H1 (cell line): Measurements from ENCODE around the gene PDE6B. TPM values are rescaled to one million over a fixed set of nuclear protein-coding genes. Genes with fewer than 3 reads are reported as not detected.

Experiments used
- CTCF ChIA-PET: fragments of 300-600 bp; sonication (Branson Sonifier 250); formaldehyde crosslinking; loops from one replicate; lab custom pipeline; 2021; ENCODE audit not compliant: partially characterized antibody; lab: Charles Lee
- POLR2A ChIA-PET: fragments of 300-600 bp; sonication (Branson Sonifier 250); formaldehyde crosslinking; loops from one replicate; lab custom pipeline; 2021; ENCODE audit warnings: inconsistent platforms; ENCODE audit not compliant: partially characterized antibody; lab: Charles Lee
- DNase-seq, 2 experiments: peaks; one replicate each; pipeline versions ENCODE4 v3.0.0 to v3.0.0-alpha.2; 2010 to 2022; ENCODE audit warnings: low spot score in 2 of 2, low read depth in 1 of 2, mixed read lengths in 1 of 2
- FAIRE-seq: peaks from 2 replicates; lab custom pipeline; 2011; peaks lifted over from hg19 to GRCh38; lab: Jason Lieb, UNC
- H2AFZ ChIP-seq: 2 replicates; pipeline ENCODE4 v1.8.1; 2012; ENCODE audit warnings: low read length, inconsistent platforms
- H2AK5ac ChIP-seq: 2 replicates; pipeline ENCODE4 v1.6.1; 2013; ENCODE audit warnings: low read depth, low read length
- H2BK120ac ChIP-seq: replicated peaks from 2 replicates; pipeline ENCODE3; 2013; ENCODE audit warnings: low read depth, low read length, inconsistent platforms
- H2BK12ac ChIP-seq: 2 replicates; pipeline ENCODE4 v1.6.1; 2013; ENCODE audit warnings: low read depth, low read length
- H2BK15ac ChIP-seq: 2 replicates; pipeline ENCODE4 v1.6.1; 2013; ENCODE audit warnings: low read length
- H2BK20ac ChIP-seq: 2 replicates; pipeline ENCODE4 v1.6.1; 2013; ENCODE audit warnings: low read length
- H2BK5ac ChIP-seq: 2 replicates; pipeline ENCODE4 v1.6.1; 2013; ENCODE audit warnings: low read depth, low read length
- H3K14ac ChIP-seq: 2 replicates; pipeline ENCODE4 v1.6.1; 2013; ENCODE audit warnings: inconsistent platforms; ENCODE audit not compliant: insufficient read length
- H3K18ac ChIP-seq: 2 replicates; pipeline ENCODE4 v1.6.1; 2013; ENCODE audit warnings: low read length; ENCODE audit errors: extremely low read depth
- H3K23ac ChIP-seq: 2 replicates; pipeline ENCODE4 v1.6.1; 2013; ENCODE audit warnings: inconsistent platforms; ENCODE audit not compliant: insufficient read length
- H3K23me2 ChIP-seq: 2 replicates; pipeline ENCODE4 v1.6.1; 2013; ENCODE audit warnings: low read depth, low read length
- H3K27ac ChIP-seq: 2 replicates; pipeline ENCODE4 v1.6.1; 2011; ENCODE audit warnings: low read depth, low read length, inconsistent platforms
- H3K27me3 ChIP-seq, 4 experiments: replicated peaks in 1 of 4; 1 replicate in 1 of 4; 2 replicates in 3 of 4; pipeline versions ENCODE4 v1.6.1 to v1.8.1; 2011 to 2013; ENCODE audit warnings: low read length in 3 of 4, mild to moderate bottlenecking in 3 of 4, inconsistent platforms in 2 of 4, mixed read lengths in 2 of 4, moderate library complexity in 1 of 4; ENCODE audit not compliant: control insufficient read depth in 3 of 4, insufficient read depth in 3 of 4; ENCODE audit errors: extremely low read depth in 1 of 4
- H3K36me3 ChIP-seq, 4 experiments: 2 replicates each; pipeline versions ENCODE4 v1.6.1 to v1.8.1; 2011 to 2013; ENCODE audit warnings: mild to moderate bottlenecking in 4 of 4, low read length in 3 of 4, moderate library complexity in 2 of 4, control low read depth in 1 of 4, inconsistent platforms in 1 of 4; ENCODE audit not compliant: insufficient read depth in 4 of 4, control insufficient read depth in 2 of 4
- H3K4ac ChIP-seq: replicated peaks from 2 replicates; pipeline ENCODE3; 2013; ENCODE audit warnings: low read length, low read depth, mixed read lengths, inconsistent platforms; ENCODE audit not compliant: insufficient read length
- H3K4me1 ChIP-seq, 4 experiments: replicated peaks in 1 of 4; 1 replicate in 1 of 4; 2 replicates in 3 of 4; pipeline versions ENCODE4 v1.6.1 to v1.8.1; 2011 to 2013; ENCODE audit warnings: low read length in 3 of 4, inconsistent platforms in 2 of 4, mixed read lengths in 1 of 4; ENCODE audit not compliant: insufficient read depth in 4 of 4, control insufficient read depth in 3 of 4
- H3K4me2 ChIP-seq, 2 experiments: 2 replicates each; pipeline versions ENCODE4 v1.6.1 to v1.8.1; 2011 to 2013; ENCODE audit warnings: low read depth in 2 of 2, low read length in 2 of 2, control low read depth in 1 of 2, inconsistent platforms in 1 of 2, mild to moderate bottlenecking in 1 of 2; ENCODE audit not compliant: insufficient read depth in 1 of 2
- H3K4me3 ChIP-seq, 4 experiments: fragments of 200-600, 300-600 bp in 1 of 4; sonication (generic), shearing (Covaris generic), sonication (Bioruptor Twin) in 1 of 4; 2 replicates each; pipeline versions ENCODE4 v1.5.1 to v1.8.1; 2011 to 2016; ENCODE audit warnings: low read length in 4 of 4, low read depth in 3 of 4, control low read depth in 2 of 4, inconsistent platforms in 2 of 4, mild to moderate bottlenecking in 2 of 4, mixed read lengths in 1 of 4, moderate library complexity in 1 of 4; ENCODE audit not compliant: insufficient read depth in 2 of 4; ENCODE audit errors: extremely low read depth in 1 of 4
- H3K56ac ChIP-seq: replicated peaks from 2 replicates; pipeline ENCODE3; 2013; ENCODE audit warnings: low read depth, mild to moderate bottlenecking, mixed read lengths, low read length, inconsistent platforms; ENCODE audit not compliant: insufficient read length
- H3K79me1 ChIP-seq: 2 replicates; pipeline ENCODE4 v1.6.1; 2013; ENCODE audit warnings: low read depth, low read length, control low read depth
- H3K79me2 ChIP-seq, 2 experiments: 2 replicates each; pipeline versions ENCODE4 v1.6.1 to v1.8.1; 2012 to 2013; ENCODE audit warnings: low read length in 2 of 2, mild to moderate bottlenecking in 2 of 2, inconsistent platforms in 1 of 2; ENCODE audit not compliant: insufficient read depth in 2 of 2, control insufficient read depth in 1 of 2
- H3K9ac ChIP-seq, 4 experiments: replicated peaks in 1 of 4; 1 replicate in 1 of 4; 2 replicates in 3 of 4; pipeline versions ENCODE4 v1.6.1 to v1.8.1; 2011 to 2013; ENCODE audit warnings: low read depth in 3 of 4, low read length in 3 of 4, control low read depth in 2 of 4, mild to moderate bottlenecking in 2 of 4, moderate library complexity in 2 of 4, inconsistent platforms in 1 of 4; ENCODE audit errors: extremely low read depth in 1 of 4
- H3K9me3 ChIP-seq, 2 experiments: 2 replicates each; pipeline versions ENCODE4 v1.6.1 to v1.8.1; 2012 to 2013; ENCODE audit warnings: mild to moderate bottlenecking in 2 of 2, moderate library complexity in 2 of 2, control low read depth in 1 of 2, inconsistent platforms in 1 of 2, low read depth in 1 of 2, low read length in 1 of 2, mixed read lengths in 1 of 2; ENCODE audit not compliant: insufficient read depth in 2 of 2
- H4K20me1 ChIP-seq, 2 experiments: replicated peaks in 1 of 2; 2 replicates each; pipeline versions ENCODE3 to v1.8.1; 2011 to 2013; ENCODE audit warnings: inconsistent platforms in 2 of 2, low read length in 2 of 2, mild to moderate bottlenecking in 1 of 2; ENCODE audit not compliant: insufficient read depth in 2 of 2, control insufficient read depth in 1 of 2
- H4K5ac ChIP-seq: 2 replicates; pipeline ENCODE4 v1.6.1; 2013; ENCODE audit warnings: low read length, low read depth, mixed read lengths, inconsistent platforms; ENCODE audit not compliant: insufficient read length
- H4K8ac ChIP-seq: 2 replicates; pipeline ENCODE4 v1.8.0; 2013; ENCODE audit warnings: mild to moderate bottlenecking, moderate library complexity, low read length, inconsistent platforms; ENCODE audit not compliant: insufficient read depth; ENCODE audit errors: extremely low read depth
- H4K91ac ChIP-seq: replicated peaks from 2 replicates; pipeline ENCODE3; 2013; ENCODE audit warnings: low read length, mixed read lengths, inconsistent platforms; ENCODE audit not compliant: insufficient read length
- CTCF ChIP-seq, 3 experiments: IDR thresholded peaks; 1 replicate in 2 of 3; 2 replicates in 1 of 3; pipeline versions ENCODE4 v1.5.1 to v1.6.1; 2011; ENCODE audit warnings: low read length in 3 of 3, mild to moderate bottlenecking in 3 of 3, inconsistent platforms in 2 of 3, low read depth in 1 of 3, moderate library complexity in 1 of 3; ENCODE audit not compliant: insufficient read depth in 1 of 3; ENCODE audit errors: control extremely low read depth in 1 of 3
- TCF12 ChIP-seq: IDR thresholded peaks from 2 replicates; pipeline ENCODE4 v1.6.1; 2011; ENCODE audit warnings: low read depth, mild to moderate bottlenecking, low read length
- WGBS, 2 experiments: shearing (Covaris generic) in 1 of 2; methylation state at CpG; one replicate each; pipeline versions ENCODE4 v1.1.6 to v1.1.7; 2013 to 2015; ENCODE audit warnings: low lambda C conversion rate in 2 of 2, mixed read lengths in 2 of 2, inconsistent platforms in 1 of 2, low coverage in 1 of 2, missing lambda C conversion rate in 1 of 2; ENCODE audit not compliant: insufficient replicate concordance in 2 of 2, insufficient coverage in 1 of 2, insufficient read length in 1 of 2; ENCODE audit errors: extremely low coverage in 1 of 2, missing lambda C conversion rate in 1 of 2; 5-methylcytosine and 5-hydroxymethylcytosine counted together
- polyA plus RNA-seq, 7 experiments: library from polyadenylated mRNA; depleted of rRNA in 3 of 7; stranded (reverse) in 5 of 7; unstranded in 2 of 7; fragments of >200 nt in 5 of 7; fragments of 200-250 nt in 2 of 7; gene quantifications; 1 replicate in 5 of 7; 2 replicates in 1 of 7; 4 replicates in 1 of 7; pipeline versions ENCODE4 v1.2.1 to v1.2.3, GENCODE V29; 2011 to 2013; ENCODE audit warnings: missing spikeins in 2 of 7, mixed read lengths in 2 of 7
- total RNA-seq: library from RNA; stranded (reverse); fragmentation: NEBNext Ultra II Directional; extraction: Animal tissue kit (Norgen Biotek cat#: 25700); gene quantifications from 2 replicates; pipeline ENCODE4 v1.2.1, GENCODE V29; 2021

PDE6B gene
- total and polyA plus RNA-seq, 2 of the 8 experiments (the other 6 are each of a cell fraction or from before 2014, with no cell fraction given): 4.1 to 8.4 TPM

DNA sequence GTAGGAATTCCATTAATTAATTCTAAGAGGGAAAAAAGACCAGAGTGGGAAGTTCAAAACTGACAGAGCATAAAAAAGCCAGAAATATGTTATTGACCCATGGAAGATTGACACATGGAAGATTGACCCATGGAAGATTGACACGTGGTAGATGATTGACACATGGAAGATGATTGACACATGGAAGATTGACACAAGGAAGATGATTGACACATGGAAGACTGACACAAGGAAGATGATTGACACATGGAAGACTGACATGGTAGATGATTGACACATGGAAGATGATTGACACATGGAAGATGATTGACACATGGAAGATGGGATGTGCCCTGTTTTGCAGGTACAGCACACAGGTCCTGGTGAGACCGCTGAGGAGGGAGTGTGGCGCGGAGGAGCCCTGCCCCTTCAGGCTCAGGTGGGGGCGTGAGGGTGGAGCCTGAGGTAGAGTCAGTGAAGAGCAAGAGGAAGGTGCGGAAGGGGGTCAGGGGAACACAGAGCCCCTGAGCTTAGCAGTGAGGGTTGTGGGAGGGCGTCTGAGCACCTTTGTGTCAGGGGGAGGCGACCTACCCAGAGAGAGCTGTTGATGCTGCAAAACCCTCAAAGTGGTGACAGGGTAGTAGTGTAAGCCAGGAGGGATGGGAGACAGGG is 15.8 kb upstream of the PDE6B start:
- no peak overlapping the region for H4K8ac ChIP-seq
- H2BK20ac ChIP-seq: no peak overlapping the region
- H4K20me1 ChIP-seq: no peaks in the 10 kb centered on the region
- no peak for TF ChIP-seq TCF12
- TF ChIP-seq CTCF (IDR thresholded peaks at IDR 0.05; ENCODE audit: control extremely low read depth in 1 of 3, insufficient read depth in 1 of 3, low read depth in 1 of 3, low read length in 3 of 3): peak in 1 of 3 experiments; percentile 1; a peak in 1 of 4 replicates
- TF ChIP-seq, all 59 proteins: peak for 1
- no peak overlapping the region for H3K18ac ChIP-seq
- no peaks in the 10 kb centered on the region for H3K36me3 ChIP-seq
- peaks cover 0 to 4% of the 10 kb centered on the region in 2 experiments; a peak in 1 of 4 replicates for H3K9me3 ChIP-seq
- H3K27me3 ChIP-seq: peaks cover 0 to 3% (median 2%) of the 10 kb centered on the region in 4 experiments; a peak in 3 of 7 replicates
- no peak overlapping the region for H3K14ac ChIP-seq
- H3K9ac ChIP-seq: no peak overlapping the region
- 75% methylated on average over 8 of the region's 8 CpGs; no CpG with 5 or more reads in 1 of the 2 experiments for WGBS, 2 experiments
- H2AFZ ChIP-seq: no peak overlapping the region
- H3K4ac ChIP-seq: no peak overlapping the region
- no peak for FAIRE-seq
- no peak overlapping the region for H2BK5ac ChIP-seq
- H3K4me3 ChIP-seq: no peak overlapping the region
- no peak overlapping the region for H2AK5ac ChIP-seq
- peaks cover 6% of the 10 kb centered on the region for H3K79me1 ChIP-seq
- CTCF ChIA-PET: interaction anchor here (0.7 to 1.8 kb wide), 7 partner anchors 8 to 133 kb away, joined by 3 to 6 read pairs (median 3); partner anchors contain the start of genes ATP5ME and MYL5
- no peak overlapping the region for H3K4me2 ChIP-seq
- no peaks in the 10 kb centered on the region for H3K79me2 ChIP-seq
- H4K91ac ChIP-seq: no peak overlapping the region
- no peak overlapping the region for H2BK120ac ChIP-seq
- POLR2A ChIA-PET: interaction anchor here (2.2 kb wide), 1 partner anchor 65 kb away, joined by 5 read pairs; the partner anchor contains the start of genes ATP5ME and MYL5
- no peaks in the 10 kb centered on the region for H3K23me2 ChIP-seq
- no peak overlapping the region for H2BK15ac ChIP-seq
- no peak overlapping the region for H3K23ac ChIP-seq
- no peaks in the 10 kb centered on the region for H3K4me1 ChIP-seq
- H3K56ac ChIP-seq: no peak overlapping the region
- no peak overlapping the region for H3K27ac ChIP-seq
- H4K5ac ChIP-seq: no peak overlapping the region
- H2BK12ac ChIP-seq: no peak overlapping the region
- no peak for DNase-seq
